Erythroblast (primary cell): Measurements from ENCODE around the gene ARHGEF33.

Experiments
- DNase-seq, 2 experiments: peaks; one replicate each; lab custom pipeline; 2025; lab: John Stamatoyannopoulos, UW
- GATA1 ChIP-seq: IDR thresholded peaks from 2 replicates; pipeline ENCODE4 v1.6.1; 2011; ENCODE audit warnings: low read depth, mild to moderate bottlenecking, control low read depth, low read length, moderate library complexity
- POLR2A ChIP-seq: IDR thresholded peaks from 2 replicates; pipeline ENCODE4 v1.6.1; 2011; ENCODE audit warnings: mild to moderate bottlenecking, low read length

ARHGEF33 gene

DNA sequence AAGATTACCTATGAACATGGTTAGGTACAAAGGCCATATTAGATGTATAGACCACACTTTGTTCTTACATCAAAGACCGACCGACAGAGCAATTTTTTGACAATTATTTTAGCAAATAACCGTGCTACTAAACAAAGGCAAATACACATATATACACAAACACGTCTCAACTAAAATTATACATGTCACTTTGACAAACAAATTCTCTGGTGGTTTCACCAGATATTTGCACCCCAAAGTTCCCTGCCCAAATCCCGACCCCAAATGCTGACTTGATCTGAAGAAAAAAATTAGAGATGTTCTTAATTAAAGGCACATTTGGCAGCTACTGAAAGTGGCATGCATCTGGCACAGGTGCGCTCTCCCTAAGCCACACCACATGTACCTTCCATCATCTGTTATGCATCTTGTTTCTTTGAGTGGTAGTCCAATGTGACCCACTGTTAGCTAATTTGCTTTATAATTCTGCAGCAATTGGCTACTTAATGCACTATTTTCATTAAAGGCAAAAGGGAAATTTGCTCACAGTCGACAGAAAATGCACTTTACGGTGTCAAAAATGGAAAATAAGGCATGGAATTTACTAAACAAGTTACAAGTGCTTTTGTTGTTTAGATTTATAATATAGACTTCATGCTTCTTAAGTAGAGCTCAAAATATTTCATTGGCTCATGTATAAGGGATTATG is 92.1 kb downstream of the ARHGEF33 start:
- no peak for DNase-seq
- TF ChIP-seq GATA1 (no peak), POLR2A (no peak)

DNA sequence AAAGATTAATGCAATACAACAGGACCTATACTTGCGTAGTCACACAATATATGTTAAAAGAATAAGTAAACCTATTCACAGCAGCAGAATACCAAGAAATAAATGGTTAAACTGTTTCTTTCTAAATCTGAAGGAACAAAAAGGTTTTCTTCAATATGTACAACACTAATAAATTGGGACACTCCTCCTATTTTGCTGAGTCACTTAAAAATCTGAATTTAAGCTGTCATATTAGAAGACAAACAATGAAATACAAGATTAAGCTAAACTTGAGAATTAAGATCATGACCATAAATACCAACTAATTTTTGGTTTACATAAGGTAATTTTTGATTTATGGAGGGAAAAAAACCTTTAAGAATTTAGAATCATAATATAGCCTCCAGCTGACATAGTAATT is 92.8 kb downstream of the ARHGEF33 start:
- no peak for DNase-seq
- no peak for TF ChIP-seq GATA1
- no peak for TF ChIP-seq POLR2A

DNA sequence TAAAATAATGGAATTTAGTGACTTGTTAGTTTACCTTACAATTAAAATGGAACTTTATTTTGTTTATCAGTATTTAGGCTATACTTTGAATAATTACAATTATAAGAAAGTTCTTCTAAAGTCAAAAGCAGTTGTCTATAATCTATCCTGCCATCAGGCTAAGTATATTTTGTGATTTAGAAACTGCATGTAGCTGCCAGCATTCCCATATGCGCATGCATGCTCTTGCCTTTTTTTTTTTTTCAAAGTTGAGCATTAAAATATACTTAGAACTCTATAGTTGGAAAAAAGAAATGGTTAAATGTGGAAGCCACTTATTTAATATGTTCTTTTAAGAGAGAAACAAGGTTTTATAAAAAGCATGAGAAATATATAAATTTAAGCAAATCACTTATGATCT is 99.0 kb downstream of the ARHGEF33 start:
- no peak for TF ChIP-seq POLR2A
- no peak for TF ChIP-seq GATA1
- DNase-seq = no peak

DNA sequence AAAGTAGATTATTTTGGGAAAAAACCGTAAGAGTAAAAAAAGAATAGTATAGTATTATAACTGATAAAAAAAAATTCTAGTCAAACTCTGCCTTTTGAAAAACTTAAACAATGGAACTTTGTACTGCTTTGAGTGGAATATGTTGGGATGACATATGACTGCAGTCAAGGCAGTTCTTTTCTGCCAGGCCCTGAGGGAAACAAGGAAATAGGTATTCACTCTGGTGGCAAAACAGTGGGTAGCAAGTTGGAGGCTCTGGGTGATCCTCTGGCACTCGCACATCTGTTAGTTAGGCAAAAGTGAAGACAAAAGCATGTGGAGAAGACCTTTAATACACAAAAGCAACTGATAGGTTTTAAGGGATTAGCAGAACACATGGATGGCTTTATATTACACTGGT is 102.2 kb downstream of the ARHGEF33 start:
- no peak for DNase-seq
- TF ChIP-seq POLR2A (no peak), GATA1 (no peak)

DNA sequence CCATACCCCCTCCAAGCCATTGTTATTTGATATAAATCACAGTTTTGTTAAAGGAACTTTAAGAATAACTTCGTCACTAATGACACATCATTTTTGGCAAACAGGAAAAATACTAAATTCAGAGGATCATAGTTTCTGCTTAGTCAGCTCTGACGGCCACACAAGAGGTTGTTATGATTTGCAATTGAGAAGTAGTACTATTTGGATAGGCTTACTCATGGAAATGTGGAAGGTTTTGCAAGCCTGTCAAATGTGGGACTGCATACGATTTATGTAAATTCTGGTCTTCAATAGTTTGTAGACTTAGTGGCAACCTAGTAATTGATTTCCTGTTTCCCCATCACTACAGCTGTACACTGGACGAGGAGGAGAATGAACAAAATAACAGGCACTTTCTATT is 108.1 kb downstream of the ARHGEF33 start:
- DNase-seq = no peak
- no peak for TF ChIP-seq POLR2A
- no peak for TF ChIP-seq GATA1

DNA sequence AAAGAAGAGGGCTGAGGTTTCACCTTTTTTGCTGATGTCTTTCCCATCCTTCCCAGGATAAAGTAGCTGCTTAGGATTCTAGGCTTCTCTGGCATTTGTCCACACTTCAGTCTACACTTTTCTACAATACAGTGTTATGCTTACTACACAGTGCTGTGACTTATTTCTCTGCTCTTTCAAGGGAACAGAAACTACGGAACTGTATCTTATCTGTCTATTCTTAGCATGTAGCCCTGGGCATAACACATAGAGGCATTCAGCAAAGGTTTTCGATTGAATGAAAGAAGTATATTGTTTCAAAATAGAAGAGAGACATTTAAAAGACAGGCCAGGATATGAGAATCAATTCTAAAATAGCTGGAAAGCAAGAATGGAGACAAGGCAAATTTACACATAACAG is 110.9 kb downstream of the ARHGEF33 start:
- TF ChIP-seq POLR2A (no peak), GATA1 (no peak)
- no peak for DNase-seq

DNA sequence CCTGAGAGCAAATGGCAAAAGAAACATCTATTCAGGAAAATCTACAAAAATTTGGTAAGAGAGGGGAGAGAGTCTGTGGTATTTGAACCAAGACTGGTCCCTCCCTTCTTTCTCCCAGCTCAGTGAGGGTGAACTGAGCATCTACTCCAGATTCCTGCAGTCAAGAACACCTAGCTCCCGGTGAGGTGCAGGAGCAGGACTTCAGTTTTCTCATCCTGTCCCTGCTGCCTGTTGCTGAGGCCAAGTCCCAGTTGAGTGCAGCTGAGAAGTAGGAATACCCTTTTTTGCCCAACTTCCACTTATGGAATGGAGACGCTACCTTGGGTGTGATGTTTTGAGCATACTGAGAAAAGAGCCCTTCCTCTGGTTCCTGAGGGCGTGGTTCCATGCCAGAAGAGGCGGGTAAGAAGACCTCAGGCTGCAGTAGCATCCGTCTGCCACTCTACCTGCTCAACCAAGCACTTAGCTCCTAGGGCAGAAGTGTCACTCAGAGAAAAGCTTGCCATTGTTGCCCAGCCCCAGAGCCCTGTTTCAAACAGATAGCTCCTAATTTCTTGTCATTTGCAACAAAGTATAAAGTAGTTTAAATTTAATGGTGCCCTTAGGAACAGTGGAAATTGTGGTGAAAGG is 118.3 kb downstream of the ARHGEF33 start:
- no peak for DNase-seq
- no peak for TF ChIP-seq POLR2A
- no peak for TF ChIP-seq GATA1

DNA sequence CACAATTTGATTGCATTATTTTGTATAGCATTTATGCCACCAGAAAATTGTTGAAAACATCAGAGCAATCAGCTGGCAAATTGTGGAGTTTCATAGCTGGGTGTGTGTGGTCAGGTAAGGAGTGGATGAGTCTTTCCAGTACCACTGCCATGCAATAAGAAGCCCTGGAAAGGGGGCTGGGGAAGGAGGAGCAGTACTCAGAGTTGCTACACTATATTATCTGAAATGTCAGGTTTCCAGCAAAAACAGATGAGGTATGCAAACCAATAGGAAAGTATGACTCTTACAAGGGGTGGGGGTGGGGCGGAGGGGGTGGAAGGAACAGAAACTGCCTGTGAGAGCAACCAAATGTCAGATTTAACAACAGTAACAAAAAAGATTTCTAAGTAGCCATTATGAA is 119.0 kb downstream of the ARHGEF33 start:
- no peak for TF ChIP-seq POLR2A
- TF ChIP-seq GATA1 = no peak
- DNase-seq = no peak

DNA sequence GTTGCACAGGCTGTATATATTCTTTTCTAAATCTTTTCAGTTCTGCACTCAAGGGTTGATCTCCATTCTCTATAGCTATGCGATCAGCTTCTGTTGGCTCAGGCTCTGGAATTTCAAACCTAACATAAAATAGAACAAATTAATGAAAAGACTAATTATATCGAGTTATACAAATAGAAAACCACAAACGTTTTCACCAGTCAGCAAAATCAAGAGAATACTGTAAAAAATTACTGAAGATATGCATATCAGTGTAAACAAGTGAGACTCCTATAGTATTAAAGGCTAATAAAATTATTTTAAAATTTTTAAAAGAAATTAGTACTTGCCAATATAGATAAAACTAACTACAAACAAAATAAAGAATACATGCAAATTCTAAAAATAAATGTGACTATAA is 124.2 kb downstream of the ARHGEF33 start:
- DNase-seq = no peak
- TF ChIP-seq POLR2A (no peak), GATA1 (no peak)

DNA sequence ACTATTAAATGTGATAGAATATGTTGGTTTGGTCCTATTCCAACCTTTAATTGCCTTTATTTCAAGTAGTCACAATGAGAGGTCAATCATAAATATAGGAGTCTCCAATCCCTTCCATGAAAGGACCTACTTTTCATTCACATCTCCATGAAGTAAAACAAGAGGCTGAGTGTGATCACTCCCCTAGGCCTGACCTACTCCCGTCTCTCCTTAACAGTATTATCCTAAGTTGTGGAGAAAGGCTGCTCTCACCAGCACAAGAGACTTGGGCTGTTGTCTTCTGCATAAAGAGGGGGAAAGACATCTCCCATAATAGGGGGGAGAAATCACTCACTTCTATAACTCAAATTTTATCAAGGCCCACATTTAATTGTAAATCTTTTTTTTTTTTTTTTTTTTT is 125.7 kb downstream of the ARHGEF33 start:
- no peak for DNase-seq
- TF ChIP-seq GATA1 (no peak), POLR2A (no peak)

DNA sequence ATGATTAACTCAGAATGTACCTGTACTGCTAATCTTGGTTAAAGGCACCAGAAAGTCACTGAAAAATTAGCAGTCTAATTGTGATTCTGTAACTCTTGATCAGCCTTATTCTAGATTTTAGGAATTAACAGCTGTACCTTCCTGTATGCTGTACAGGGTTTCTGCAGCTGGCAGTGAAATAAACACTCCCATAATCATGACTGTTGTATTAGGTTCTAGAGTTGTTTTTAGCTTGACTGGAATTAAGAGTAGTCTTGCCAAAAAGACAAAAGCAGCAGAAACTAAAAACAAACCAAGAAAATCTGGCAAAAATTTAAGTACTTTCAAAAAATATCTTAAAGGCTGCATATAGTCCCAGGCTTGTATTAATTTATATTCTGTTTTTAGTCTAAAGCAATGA is 127.7 kb downstream of the ARHGEF33 start:
- DNase-seq = no peak
- no peak for TF ChIP-seq POLR2A
- TF ChIP-seq GATA1 = no peak

DNA sequence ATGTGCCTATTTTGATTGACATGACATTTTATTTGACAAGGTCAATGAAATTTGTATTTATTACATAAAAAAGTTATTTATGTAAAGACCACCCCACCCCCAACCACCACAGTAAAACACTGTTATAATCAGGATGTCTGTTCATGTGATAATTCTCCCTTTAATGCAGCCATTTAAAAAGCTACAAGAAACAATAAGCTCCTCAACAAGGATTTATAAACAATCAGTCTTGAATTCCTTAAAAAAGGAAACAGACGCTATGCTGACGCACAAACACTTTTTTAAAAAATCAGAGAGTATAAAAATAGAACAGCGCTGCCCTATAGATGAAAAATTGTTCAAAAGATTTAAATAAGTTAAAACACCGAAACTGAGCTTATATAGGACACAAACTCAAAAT is 129.0 kb downstream of the ARHGEF33 start:
- no peak for TF ChIP-seq GATA1
- TF ChIP-seq POLR2A = no peak

DNA sequence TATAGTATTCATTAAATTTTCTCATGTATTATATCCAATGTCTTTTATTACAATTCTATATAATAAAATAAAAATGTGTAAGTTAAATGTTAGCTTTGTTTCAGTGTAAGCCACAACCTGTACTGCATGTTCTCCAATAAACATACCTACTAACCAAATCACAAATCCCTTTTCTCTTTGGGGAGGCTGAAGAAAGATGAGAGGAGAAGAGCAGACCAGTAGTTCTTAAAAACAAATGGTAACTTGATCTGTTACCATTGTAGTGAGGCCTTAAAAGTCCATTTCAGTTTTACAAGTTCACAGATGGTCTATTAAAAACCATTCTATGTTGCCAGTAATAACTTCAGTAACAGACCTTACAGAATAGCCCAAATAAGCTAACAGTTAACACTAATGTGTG is 130.7 kb downstream of the ARHGEF33 start:
- TF ChIP-seq GATA1 (no peak), POLR2A (no peak)
- no peak for DNase-seq

More for the DNA sequence above, 129.0 kb downstream of the ARHGEF33 start:
- DNase-seq = no peak

DNA sequence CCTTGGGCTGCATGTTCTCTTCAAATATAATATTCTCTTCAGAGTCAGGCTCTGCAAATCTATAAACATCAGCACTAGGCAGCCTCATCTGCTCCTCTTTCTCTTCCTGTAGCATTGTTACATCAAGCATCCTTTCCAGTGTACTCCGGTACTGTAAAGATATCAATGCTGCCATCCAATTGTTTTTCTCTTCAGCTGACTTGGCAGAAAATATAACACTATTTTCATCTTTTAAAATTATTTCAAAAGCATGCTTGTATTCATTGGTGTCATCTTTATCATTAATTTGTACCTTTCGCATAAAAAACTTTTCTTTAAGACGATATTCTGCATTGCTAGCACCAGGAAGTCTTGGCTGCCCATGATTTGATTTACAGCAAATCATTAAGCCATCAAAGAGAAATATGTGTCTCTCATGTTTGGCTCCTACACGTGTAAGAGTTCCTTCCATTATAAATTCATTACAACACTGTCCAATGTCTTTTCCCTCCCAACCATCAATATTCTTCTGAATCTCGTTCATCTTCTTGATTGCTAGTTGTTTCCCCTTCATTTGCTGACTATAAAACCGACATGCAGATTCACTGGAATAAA is 133.1 kb downstream of the ARHGEF33 start:
- TF ChIP-seq POLR2A (no peak), GATA1 (no peak)
- no peak for DNase-seq
